ENCODE data around the gene PRKG1. TPM values are rescaled to one million over a fixed set of nuclear protein-coding genes. Genes with fewer than 3 reads are reported as not detected.
"Not testable (repeated sequence)": the region's sequence is repeated elsewhere in the genome, so short reads cannot be mapped to it uniquely, and the experiment has no call there.

PRKG1 gene
- total and polyA plus RNA-seq, 2 of the 4 experiments (the other 2 are of a cell fraction): 3.5 to 18.3 TPM

DNA sequence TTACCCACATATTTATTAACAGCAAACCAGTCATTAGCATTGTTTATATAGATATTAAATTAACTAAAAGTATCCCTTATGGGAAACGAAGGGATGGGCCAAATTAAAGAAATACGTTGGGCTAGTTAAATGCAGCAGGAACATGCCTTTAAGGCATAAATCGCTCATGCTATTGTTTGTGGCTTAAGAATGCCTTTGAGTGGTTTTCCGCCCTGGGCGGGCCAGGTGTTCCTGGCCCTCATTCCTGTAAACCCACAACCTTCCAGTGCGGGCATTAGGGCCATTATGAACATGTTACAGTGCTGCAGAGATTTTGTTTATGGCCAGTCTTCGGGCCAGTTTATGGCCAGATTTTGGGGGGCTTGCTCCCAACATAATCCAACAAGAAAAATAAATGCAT, 1173.6 kb downstream of the PRKG1 start:
- in situ Hi-C loops (cut with MboI; ENCODE audit: low sequenced_read_pairs); H2BK120ac ChIP-seq (ENCODE audit: low read depth, low read length); H3K56ac ChIP-seq (ENCODE audit: extremely low read depth, insufficient read depth, low read length); H2AK9ac ChIP-seq (replicated peaks; ENCODE audit: low read depth, low read length, poor library complexity); H3K79me1 ChIP-seq (ENCODE audit: low read depth in 1 of 2, low read length in 2 of 2); intact Hi-C loops (cut with micrococcal nuclease); H2AK5ac ChIP-seq (ENCODE audit: low read depth, low read length); H3K9me3 ChIP-seq (ENCODE audit: control insufficient read depth, insufficient read depth, low read length); ATAC-seq (ENCODE audit: low read depth); H3K36me3 ChIP-seq (ENCODE audit: control insufficient read depth, insufficient read depth, low read length); CTCF ChIA-PET; H3K9me1 ChIP-seq (ENCODE audit: insufficient read depth, low read length); H4K20me1 ChIP-seq (ENCODE audit: insufficient read depth, low read length); H3K27ac ChIP-seq (ENCODE audit: insufficient read depth, low read length); H3K27me3 ChIP-seq (ENCODE audit: control insufficient read depth, insufficient read depth, low read length); H3K4me3 ChIP-seq (ENCODE audit: insufficient read depth, low read depth, low read length); H3K18ac ChIP-seq (ENCODE audit: low read depth, low read length); dilution Hi-C loops (cut with HindIII; ENCODE audit: low sequenced_read_pairs, unreplicated experiment); H3K23ac ChIP-seq (ENCODE audit: low read depth, low read length); H3K9ac ChIP-seq (ENCODE audit: low read depth, low read length); H4K8ac ChIP-seq (ENCODE audit: low read depth in 2 of 2, low read length in 2 of 2); H3K4me1 ChIP-seq (ENCODE audit: control insufficient read depth, insufficient read depth, low read length); H4K91ac ChIP-seq (ENCODE audit: insufficient read depth, low read depth, low read length); H2BK15ac ChIP-seq (ENCODE audit: low read depth, low read length); H3K4me2 ChIP-seq (ENCODE audit: low read depth, low read length); H3K14ac ChIP-seq (replicated peaks; ENCODE audit: low read depth, low read length); H2AFZ ChIP-seq (replicated peaks; ENCODE audit: low read length, poor library complexity); H2BK5ac ChIP-seq (ENCODE audit: low read depth, low read length, poor library complexity, severe bottlenecking); H3K4ac ChIP-seq (ENCODE audit: low read depth, low read length); POLR2A ChIA-PET (ENCODE audit: unreplicated experiment); H2BK20ac ChIP-seq (ENCODE audit: low read depth, low read length); BruUV-seq (replicated peaks); DNase-seq; H4K5ac ChIP-seq (ENCODE audit: low read depth, low read length): not testable (repeated sequence)
- no CpG with 5 or more reads among the region's 7 CpGs for WGBS, 2 experiments (ENCODE audit: extremely low coverage in 2 of 2, insufficient read length in 1 of 2)
